Fibroblast of skin of right biceps (primary cell): ENCODE data around the gene CREBL2.
A peak's percentile ranks its signal among the peaks of the same experiment; 100 is the strongest.

Source experiments
- DNase-seq: peaks from one replicate; pipeline ENCODE4 v3.0.0-alpha.2; 2013

Gene CREBL2

GRCh38 chr12:12682284-12682683 is 70.6 kb downstream of the CREBL2 start:
- DNase-seq: no peak

DNA sequence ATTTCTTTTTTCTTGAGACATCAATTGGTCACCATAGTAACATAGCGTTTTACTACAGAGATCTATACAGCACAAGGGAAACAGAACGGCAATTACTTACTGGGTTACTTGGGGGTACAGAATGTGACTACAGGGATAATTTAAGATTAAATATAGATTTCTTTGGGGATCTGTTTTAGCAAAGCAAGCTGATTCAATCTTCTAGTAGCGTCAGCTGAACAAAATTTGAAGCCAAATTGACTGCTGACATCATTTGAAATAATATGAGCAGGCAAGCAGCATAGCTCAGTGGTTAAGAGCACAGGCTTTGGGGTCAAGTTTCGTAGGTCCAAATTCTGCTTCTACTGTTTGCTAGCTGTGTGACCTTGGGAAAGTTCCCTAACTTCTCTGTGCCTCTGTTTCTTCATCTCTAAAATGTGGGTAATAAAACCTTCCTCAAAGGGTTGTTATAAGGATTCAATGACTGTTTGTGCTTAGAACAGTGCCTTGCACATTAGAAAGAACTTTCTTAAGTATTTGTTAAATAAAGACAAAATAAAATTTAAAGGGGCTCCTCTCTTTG is 71.5 kb downstream of the CREBL2 start:
- no peak for DNase-seq

GRCh38 chr12:12683725-12684124 is 72.0 kb downstream of the CREBL2 start:
- no peak for DNase-seq

GRCh38 chr12:12684375-12685106 is 72.9 kb downstream of the CREBL2 start:
- DNase-seq: peak; percentile 56

DNA sequence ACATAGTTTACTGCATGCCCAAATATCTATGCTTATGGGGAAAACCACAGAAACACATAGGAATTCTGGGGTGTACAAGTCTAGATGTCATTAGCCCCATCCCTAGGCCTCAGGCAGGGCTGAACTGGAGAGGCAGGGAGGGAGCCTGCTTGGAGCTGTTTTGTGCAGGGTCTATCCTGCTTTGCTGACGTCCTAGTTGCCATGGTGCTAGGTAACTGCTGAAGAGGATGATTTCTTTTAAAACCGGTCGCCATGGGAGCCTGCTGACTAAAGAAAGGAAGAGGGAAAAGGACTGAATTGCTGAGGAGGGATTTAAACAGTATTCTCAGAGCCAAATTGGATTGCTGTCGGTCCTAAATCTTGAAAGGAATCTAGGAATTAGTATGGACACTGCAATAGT is 73.6 kb downstream of the CREBL2 start:
- DNase-seq: no peak

GRCh38 chr12:12686472-12686871 is 74.8 kb downstream of the CREBL2 start:
- no peak for DNase-seq

DNA sequence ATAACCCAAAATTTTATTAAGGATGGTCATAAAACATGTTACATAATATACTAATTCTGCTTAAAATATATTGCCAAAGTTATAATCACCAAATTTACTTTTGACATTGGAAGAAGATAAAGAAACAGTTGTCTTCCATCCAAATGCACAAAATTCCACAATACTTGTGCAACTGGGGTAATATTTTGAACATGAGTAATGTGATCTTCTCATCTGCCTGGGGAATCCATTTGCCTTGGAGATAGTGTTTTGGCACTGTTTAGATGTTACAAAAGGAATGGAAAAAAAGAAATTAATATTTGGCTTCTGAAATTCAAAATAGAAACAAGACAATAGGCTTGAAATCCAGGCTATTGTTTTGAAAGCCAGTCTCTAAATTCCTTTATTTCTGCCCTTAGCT is 75.2 kb downstream of the CREBL2 start:
- peak; percentile 58 for DNase-seq

GRCh38 chr12:12689647-12690300 is 78.1 kb downstream of the CREBL2 start:
- no peak for DNase-seq

- no peak for DNase-seq
These were observed 79.9 kb downstream of the CREBL2 start for GRCh38 chr12:12691549-12691948.

- DNase-seq: no peak
These were observed 81.5 kb downstream of the CREBL2 start for GRCh38 chr12:12693111-12693671.
